ENCODE results near the gene C16orf74.

Gene C16orf74

DNA sequence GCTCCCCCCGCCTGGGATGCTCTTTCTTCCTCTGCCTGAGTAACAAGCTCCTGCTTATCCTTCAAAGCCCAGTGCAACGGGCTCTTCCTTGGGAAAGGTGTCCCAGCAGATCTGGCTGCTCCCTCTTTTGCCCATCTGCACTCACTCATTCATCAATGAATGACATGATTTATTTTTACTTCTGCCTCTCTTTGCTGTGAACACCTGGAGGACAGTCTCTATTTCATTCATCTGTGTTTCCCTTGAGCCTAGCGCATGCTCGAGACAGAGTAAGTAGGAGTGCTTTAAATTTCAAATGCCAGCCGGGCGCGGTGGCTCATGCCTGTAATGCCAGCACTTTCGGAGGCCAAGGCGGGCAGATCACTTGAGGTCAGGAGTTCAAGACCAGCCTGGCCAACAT is 40.2 kb downstream of the C16orf74 start:
- DNase-seq (ENCODE audit: low read depth), result no peak
- TF ChIP-seq, protein P1, sequence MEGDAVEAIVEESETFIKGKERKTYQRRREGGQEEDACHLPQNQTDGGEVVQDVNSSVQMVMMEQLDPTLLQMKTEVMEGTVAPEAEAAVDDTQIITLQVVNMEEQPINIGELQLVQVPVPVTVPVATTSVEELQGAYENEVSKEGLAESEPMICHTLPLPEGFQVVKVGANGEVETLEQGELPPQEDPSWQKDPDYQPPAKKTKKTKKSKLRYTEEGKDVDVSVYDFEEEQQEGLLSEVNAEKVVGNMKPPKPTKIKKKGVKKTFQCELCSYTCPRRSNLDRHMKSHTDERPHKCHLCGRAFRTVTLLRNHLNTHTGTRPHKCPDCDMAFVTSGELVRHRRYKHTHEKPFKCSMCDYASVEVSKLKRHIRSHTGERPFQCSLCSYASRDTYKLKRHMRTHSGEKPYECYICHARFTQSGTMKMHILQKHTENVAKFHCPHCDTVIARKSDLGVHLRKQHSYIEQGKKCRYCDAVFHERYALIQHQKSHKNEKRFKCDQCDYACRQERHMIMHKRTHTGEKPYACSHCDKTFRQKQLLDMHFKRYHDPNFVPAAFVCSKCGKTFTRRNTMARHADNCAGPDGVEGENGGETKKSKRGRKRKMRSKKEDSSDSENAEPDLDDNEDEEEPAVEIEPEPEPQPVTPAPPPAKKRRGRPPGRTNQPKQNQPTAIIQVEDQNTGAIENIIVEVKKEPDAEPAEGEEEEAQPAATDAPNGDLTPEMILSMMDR (IDR thresholded peaks at IDR 0.05; ENCODE audit: control insufficient read depth, insufficient read depth, low read depth, low read length, missing control alignments), result no peak
- no peak overlapping the region for H3K4me3 ChIP-seq (ENCODE audit: control insufficient read depth, low read depth, low read length)

DNA sequence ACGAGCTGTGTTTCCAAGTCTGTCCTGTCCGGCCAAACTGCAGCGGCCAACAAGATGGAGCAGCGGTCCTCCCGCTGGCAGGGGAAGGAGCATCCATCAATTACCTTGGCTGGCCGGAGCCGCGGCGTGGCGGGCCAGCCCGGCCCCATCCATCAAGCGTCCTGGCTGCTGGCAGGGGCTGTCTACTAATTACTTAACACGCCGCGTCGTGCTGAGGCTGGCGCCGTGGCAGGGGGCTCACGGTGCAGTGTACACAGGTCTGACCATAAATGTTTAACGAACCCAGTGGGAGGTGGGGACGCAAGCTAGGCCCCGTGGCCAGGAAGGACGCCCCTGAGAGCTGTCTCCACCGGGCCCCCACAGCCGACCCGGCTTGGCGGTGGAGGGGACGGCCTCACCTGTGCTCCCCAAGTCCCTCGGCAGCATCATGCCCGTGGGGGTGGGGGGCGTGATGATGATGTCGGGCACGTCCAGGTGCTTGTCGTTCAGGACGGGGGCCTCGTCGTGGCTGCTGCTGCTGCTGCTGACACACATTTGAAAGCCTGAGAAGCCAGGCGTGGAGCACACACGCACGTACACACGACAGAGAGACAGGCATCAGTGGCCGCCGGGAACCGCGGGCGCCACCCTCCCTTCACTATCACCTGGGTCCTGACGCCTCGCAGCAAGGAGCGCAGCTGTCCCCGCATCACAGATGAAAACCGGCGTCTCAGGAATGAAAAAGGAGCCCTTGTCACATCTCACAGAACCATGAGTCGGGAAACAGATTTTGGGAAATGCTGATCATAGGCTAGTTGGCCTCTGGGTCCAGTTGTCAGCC is 40.9 kb downstream of the C16orf74 start:
- no peak for DNase-seq (ENCODE audit: low read depth)
- no peak overlapping the region for H3K4me3 ChIP-seq (ENCODE audit: control insufficient read depth, low read depth, low read length)
- TF ChIP-seq, protein P1 (IDR thresholded peaks at IDR 0.05; ENCODE audit: control insufficient read depth, insufficient read depth, low read depth, low read length, missing control alignments), result no peak

DNA sequence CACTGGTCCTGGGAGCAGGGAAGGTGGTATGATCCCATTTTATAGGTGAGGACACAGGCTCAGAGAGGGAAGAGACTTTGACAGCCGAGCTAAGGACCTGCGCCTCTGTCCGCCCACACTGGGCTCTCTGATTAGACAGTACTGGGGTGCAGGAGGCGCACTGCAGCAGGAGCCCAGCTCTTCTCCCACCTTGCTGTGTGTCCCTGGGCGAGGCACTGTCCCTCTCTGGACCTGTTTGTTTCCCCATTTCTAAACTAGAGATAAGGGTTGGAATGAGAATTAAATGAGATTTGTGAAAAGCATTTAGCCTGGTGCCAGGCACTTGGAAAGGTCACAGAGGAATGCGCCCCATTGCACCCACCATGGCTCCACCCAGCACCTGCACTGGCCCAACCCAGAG is 42.6 kb downstream of the C16orf74 start:
- no peak overlapping the region for H3K4me3 ChIP-seq (ENCODE audit: control insufficient read depth, low read depth, low read length)
- DNase-seq (ENCODE audit: low read depth), result no peak
- TF ChIP-seq, protein P1 (IDR thresholded peaks at IDR 0.05; ENCODE audit: control insufficient read depth, insufficient read depth, low read depth, low read length, missing control alignments), result no peak

DNA sequence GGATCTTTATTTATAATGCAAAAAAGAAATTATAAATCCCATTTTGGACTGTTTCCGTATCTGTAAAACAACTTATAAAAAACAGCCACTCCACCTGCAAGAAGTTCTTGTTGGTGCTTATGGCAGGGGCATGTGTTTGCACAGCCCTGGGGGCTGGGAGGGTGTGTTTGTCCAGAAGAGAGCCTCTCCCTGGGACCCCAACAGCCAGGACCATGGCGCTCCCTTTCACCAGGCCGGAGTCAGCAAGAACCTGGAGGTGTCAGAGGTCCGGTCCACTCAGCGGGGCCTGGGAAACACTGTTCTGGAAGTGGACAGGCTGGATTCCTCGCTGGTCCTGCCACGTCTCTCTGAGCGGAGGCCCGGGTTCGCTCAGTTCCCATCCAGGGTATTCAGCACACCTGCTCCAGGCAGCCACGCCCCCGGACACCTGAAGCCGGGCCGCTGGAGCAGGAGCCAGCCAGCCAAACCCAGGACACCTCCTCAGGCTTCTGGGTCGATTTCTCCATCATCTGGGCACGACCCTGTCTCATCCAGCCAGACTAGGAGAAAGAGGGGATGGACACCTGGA is 43.3 kb downstream of the C16orf74 start:
- H3K4me3 ChIP-seq (ENCODE audit: control insufficient read depth, low read depth, low read length), result no peak overlapping the region
- no peak for DNase-seq (ENCODE audit: low read depth)
- TF ChIP-seq, protein P1 (IDR thresholded peaks at IDR 0.05; ENCODE audit: control insufficient read depth, insufficient read depth, low read depth, low read length, missing control alignments), result no peak

DNA sequence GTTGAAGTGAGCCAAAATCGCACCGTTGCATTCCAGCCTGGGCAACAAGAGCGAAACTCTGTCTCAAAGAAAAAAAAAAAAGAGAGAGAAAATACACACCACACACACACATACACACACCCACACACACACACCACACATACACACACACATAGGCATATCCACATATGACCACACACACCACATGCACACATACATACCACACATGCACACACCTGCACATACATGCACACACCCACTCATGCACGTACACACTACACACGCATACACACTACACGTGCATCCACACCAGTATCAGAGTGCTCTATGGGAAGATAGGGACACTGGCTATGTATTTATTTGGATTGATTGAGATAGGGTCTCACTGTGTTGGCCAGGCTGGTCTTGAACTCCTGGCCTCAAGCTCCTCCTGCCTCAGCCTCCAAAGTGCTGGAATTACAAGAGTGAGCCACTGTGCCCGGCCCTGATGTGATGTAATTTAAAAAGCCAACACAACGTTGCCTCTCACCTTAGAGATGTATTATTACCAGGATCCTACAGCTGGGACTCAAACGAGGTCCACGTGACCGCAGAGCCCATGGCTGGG is 44.4 kb downstream of the C16orf74 start:
- TF ChIP-seq, protein P1 (IDR thresholded peaks at IDR 0.05; ENCODE audit: control insufficient read depth, insufficient read depth, low read depth, low read length, missing control alignments), result no peak
- DNase-seq (ENCODE audit: low read depth), result no peak
- no peak overlapping the region for H3K4me3 ChIP-seq (ENCODE audit: control insufficient read depth, low read depth, low read length)

DNA sequence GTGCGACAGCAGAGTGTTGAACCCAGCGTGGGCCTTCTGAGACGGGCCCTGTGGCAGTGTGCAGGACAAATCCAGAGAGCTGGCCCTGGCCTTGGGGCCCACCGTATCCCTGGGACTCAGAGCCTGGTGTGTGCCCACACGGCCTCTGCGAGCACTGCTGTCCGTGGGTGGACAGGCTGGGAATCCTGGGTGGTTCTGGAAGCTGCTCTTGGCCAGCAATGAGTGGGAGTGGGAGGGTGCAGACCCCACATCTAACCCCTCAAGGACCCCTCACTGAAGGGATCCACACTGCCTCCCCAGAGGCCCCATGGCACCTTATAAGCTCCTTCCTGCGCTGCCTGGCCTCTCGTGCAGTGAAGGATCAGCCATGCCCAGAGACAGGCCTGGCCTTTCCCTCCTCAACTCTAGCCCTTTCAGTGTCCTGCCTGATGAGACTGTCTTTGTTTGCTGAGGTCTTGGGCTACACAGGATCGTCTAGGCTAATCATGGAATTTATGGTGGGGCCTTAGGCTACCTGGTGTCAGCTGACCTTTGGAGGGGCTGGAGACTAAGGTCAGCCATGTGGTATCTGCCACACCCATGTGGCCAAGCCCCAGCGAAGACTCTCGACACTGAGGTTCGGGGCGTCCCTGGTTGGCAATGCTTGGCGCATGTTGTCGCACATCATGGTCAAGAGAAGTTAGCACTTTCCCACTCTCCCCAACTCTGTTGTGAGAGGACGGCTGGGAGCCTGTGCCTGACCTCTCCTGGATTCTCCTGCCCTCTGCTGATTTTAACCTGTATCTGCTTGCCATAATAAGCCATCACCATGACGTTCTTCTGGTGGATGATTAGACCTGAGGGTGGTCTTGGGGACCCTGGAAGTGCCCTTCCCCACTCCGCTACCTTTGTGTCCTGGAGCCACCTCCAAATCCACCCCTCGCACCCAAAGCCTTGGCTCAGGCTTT is 45.7 kb downstream of the C16orf74 start:
- DNase-seq (ENCODE audit: low read depth), result no peak
- TF ChIP-seq, protein P1 (IDR thresholded peaks at IDR 0.05; ENCODE audit: control insufficient read depth, insufficient read depth, low read depth, low read length, missing control alignments), result no peak
- no peak overlapping the region for H3K4me3 ChIP-seq (ENCODE audit: control insufficient read depth, low read depth, low read length)
